ENCODE results near the gene ZDHHC14.
"Not testable (repeated sequence)": the region's sequence is repeated elsewhere in the genome, so short reads cannot be mapped to it uniquely, and the experiment has no call there.

The ZDHHC14 gene

DNA sequence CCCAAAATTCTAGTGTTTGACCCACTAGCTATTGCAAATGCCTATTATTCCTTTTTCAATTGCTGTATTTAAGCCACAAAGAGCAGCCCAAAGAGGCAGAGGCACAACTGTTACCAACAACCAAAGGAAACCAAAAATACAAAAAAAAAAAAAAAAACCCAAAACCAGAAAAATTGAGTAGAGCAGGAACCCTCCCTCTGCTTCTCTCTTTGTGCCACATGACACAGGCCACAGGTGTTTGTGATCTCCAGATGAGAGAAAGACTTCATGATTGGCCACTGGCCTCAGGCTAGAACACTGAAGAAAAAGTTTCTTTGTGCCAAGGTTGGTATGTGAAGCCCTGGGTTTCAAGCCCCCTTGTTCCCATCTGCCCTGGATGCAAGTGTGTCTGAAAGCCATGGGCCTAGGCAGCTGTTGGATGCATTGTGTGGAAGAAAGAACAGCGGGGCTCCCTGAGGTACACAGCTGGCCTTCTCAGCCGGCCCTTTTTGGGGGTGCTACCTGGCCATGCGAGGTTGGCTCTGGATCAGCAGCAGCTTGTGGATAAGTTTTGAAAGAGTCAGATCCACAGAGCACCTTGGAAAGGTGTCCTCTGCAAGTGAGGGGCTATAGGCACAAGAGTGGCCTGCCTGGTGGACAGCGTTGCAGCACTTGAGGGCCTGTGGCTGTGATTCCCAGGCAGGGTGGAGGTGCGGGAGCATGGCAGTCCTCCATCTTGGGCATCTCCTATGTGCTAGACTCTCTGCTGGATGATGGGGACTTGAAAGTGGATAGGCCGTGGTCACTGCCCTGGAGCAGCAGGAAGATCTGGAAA, 204.5 kb downstream of the ZDHHC14 start:
- no peak for DNase-seq

DNA sequence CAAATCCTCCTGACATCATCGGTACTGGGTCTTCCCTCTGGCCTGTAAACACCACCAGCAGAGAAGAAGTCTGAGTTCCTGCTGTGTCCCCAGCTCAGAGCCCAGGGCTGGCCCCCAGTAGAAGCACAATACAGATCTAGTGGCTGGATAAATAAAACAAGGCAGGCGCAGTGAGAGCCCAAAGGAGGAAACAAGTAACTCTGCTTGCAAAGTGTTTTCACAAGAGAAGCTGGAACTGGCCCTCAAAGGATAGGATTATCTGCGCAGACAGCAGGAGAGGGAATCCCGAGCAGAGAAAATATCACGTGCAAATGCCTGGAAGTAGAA, 205.1 kb downstream of the ZDHHC14 start:
- DNase-seq: no peak

DNA sequence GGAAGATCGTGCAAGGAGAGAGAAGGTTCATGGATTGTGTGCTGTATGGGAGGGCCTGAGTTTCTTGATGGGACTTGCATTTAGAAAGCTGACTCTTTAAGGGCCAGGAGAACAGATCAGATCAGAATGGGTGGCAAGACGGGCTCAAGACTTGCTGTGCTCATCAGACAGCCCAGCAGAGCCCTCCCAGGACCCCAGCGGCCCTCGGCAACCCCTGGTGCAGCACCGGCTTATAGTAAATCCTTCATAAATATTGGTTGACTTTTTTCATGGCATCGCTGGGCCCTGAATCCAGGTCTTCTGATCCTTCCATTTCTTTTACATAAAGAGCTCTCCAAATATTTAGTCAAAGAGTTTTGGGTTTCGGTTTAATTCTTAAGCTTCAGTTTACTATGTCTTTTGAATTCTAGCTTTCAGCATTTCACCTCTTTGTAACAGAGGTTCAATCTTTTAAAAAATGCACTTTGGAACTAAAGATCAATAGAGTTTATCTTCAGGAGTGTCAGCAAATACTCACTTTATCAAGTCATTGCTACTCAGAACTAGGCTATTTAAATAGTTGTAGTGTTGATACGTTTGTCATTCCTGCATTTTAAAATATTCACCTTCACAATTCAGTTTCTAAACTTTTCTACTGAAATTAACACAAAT, 205.6 kb downstream of the ZDHHC14 start:
- no peak for DNase-seq

DNA sequence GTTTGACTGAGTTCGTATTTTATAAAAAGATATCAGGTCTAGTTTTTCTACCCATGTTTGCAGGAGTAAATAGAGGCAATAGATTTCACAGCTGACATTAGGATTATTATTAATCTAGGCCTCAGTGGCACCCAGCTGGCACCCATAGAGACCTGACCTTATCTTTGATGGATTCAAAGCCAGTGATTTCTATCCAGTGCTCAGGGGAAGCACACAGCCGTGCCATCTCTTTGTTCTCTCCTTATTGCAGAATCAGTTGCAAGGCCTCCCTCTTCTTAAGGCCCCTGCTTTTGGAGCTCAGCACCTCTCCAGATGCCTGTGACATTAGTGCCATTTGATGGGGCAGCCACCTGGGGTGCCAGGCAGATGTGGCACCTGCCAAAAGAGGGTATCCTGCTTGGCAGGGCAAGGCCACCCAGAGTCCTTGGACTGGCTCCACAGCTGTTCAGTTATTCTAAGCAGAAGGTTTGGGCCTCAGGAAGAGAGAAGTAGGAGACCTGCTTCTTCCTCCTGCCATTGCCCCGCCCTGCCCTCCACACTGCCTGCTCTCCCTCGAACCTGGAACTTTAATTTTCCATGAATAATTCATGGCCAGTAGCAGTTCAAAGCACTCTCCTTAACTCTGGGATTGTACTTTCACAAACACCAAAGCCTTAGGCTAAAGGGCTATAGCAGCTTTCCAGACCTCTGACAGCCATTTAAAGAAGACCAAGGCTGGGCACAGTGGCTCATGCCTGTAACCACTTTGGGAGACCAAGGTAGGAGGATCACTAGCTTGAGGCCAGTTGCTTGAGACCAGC, 206.3 kb downstream of the ZDHHC14 start:
- DNase-seq: no peak

DNA sequence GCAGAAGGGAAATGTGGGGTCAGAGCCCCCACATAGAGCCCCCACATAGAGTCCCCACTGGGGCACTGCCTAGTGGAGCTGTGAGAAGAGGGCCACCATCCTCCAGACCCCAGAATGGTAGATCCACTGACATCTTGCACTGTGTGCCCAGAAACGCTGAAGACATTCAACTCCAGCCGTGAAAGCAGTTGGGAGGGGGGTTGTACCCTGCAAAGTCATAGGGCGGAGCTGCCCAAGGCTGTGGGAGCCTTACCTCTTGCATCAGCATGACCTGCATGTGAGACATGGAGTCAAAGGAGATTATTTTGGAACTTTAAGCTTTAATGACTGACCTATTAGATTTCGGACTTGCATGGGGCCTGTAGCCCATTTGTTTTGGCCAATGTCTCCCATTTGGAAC, 209.7 kb downstream of the ZDHHC14 start:
- DNase-seq: not testable (repeated sequence)

DNA sequence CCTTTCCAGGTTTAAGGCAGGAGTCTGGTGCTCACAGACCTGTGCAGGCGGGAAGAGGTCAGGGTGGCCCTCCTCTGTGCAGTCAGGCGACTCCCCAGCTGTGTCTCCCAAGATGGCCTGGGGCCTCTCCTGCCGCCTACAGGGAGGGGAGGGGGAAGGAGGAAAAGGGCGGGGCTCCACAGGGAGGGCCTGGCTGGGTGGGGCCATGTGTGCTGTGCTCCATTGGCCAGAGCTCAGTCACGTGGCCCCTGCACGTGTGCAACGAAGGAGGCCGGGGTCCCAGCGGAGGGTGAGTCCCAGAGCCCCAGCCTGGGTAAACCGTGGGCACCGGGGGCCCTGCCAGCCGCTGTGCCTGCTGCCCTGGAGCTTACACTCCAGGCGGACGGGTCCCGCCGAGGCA, 211.6 kb downstream of the ZDHHC14 start:
- no peak for DNase-seq

DNA sequence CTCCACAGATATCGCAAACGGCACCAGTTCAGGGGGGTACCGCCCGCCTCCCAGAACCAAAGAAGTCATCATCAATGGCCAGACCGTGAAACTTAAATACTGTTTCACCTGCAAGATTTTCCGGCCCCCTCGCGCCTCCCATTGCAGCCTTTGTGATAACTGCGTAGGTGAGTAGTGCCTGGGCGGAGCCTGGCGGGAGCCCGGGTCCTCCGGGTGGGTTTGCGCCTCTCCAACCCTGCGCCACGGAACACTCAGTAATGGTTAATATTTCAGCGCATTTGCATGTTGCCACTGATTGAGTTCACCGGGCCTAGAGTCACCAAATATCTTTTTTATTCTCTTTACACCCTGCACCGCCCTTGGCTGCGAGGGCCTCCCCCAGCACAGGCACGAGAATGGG, 212.0 kb downstream of the ZDHHC14 start:
- no peak for DNase-seq

DNA sequence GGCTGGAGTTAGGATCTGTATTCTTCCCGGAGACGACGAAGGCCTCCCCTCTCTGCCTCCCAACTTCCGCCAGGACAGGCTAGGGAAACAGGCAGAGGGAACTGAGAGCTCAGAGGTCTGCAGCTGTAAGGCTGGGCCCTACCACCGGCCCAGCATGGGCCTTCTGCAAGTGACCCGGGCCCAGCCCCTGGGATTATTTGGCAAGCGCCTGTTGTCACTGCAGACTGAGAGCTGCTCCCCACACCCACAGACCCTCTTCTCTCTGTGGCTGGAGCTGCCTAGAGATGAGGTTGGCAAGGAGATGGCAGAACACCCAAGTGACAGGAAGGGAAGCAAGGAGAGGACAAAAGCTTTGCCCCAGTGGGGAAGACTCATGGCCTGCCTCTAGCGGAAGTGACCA, 212.6 kb downstream of the ZDHHC14 start:
- DNase-seq: no peak

DNA sequence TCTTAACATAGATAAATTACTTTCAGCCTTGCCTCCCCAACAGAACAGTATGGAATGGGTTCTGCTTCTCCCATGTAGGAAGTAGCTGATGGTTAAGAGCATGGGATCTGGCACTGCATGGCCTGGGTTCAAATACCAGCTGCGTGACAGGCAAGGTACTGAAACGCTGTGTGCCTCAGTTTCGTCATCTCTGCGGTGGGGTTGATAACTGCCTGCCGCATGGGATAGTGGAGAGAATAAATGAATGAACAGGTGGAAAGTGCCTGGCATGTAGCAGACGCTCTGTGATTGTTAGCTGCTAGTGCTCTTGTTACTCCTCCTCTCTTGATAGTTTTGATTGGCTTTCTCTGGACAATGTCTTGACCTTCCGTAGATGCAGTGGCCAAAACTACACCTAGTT, 213.3 kb downstream of the ZDHHC14 start:
- no peak for DNase-seq

DNA sequence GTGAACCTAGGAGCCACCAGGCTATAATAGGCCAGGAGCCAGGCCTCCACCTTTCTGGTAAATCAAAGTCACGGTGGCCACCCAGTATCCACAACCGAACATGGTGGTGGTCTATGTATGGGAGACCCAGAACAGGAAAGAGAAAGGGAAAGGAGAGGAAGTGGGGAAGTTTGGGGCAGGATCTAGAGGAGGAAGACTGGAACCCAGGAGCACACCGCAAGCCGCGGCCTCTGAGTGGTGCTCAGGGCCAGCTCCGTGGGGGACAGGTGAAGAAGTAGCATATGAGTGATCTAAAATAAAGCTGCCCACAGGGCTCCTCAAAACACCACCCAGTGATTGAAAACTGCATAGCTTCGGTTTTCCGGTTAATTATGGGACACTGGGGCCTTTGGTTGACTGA, 214.8 kb downstream of the ZDHHC14 start:
- no peak for DNase-seq

DNA sequence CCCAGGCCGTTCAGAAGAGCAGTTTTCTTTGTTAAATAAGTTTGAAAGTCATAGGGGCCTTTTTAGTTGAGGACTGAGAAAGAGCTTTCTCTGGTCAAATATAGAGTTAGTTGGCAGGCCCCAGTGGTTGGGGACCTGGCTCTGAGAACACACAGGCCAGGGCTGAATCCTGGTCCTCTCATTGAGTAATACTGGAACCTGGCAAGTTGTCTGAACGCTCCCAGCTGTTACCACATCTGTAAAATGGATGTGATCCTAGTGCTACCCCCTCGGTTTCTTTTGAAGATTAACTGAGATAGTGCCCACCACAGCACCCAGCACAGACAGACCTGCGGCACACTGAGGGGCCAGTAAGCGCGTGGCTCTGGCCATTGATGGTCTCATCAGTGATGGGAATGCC, 215.5 kb downstream of the ZDHHC14 start:
- no peak for DNase-seq

DNA sequence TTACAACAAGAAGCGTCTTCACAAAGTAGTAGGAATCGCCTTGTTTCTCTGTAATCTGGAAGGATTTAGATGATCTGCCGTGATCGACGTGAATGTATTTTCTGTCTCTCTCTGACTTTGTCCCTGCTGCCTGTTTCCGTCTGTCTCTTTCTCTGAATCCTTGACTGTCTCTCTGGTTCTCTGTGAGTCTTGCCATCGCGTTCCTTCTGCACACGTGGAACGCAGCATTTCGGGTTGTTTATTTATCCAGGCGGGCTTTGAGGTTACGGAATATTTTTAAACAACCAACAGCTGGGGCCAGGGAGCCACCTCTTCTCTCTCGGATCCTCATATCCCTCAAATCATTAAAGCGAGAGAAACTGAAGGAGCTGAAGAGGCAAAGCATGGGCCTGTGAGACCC, 215.9 kb downstream of the ZDHHC14 start:
- DNase-seq: no peak

DNA sequence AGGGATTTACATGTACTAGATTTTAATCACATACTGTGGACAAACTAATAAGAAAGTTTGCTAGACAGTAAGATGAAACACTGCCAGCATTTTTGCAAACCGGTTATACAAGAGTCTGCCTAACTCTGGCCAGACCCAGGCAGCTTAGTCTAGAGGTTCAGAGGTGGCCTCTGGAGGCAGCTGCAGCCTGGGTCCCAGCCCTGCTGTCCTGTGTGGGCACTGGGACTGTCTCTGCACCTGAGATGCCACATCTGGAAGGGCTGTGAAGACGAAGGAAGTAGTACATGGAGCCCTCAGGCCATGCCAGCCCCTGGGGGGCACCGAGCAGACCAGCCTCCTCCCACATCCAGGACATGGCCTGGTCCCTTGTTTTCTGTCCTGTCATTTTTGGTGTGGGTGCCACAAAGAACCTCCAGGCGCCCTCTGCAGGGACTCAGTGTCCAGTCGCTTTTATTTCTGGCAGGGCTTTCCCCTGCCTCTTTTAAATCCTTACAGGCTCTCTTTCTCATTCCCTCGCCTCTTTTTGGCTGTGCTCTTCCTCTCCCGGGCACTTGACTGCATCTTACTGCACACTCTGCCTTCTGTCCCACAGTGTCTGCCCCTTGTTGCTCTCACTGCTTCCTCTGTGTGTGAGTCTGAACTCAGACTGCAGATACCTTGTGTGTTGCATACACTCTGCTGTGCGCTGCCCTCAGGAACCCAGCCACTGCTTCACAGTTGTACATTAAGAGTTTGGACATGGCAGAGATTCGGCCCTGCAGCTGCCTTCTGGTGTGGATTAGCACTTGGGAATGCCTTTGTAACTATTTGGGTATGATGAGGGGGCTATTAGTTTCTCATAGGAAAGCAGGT, 216.7 kb downstream of the ZDHHC14 start:
- DNase-seq: no peak

DNA sequence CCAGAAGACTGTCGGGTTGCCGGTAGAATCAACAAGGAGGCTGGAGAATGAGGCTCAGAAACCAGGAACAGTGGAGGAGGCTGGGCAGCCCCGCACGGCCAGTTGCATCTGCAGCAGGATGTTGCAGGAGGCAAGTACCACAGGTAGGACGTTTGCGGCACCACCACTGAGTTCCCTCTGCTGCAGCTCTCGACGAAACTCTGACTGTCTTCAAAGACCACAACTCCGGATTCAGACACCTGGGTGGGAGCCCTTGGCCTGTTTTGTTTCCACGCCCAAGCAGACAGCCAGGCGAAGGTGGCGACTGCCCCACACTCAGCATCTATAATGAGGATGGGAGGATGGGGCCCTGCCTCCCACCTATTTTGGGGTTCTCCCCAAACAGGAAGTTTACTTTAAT, 218.2 kb downstream of the ZDHHC14 start:
- no peak for DNase-seq

DNA sequence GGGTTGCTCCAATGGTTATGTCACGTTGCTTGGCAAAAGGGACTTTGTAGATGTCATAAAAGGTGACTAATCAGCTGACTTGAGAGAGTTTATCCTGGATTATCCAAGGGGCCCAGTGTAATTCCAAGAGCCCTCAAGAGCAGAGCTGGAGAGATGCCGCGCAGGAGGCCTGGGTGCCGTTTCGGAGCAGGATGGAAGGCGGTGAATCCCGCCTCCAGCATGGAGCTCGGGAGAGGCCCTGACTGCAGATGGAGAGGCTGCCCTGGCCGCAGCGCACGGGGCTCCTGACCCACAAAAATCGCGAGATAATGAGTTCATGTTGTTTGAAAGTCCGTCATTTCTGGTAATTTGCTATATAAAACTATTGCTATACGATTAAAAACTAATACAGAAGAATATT, 219.8 kb downstream of the ZDHHC14 start:
- DNase-seq: no peak

DNA sequence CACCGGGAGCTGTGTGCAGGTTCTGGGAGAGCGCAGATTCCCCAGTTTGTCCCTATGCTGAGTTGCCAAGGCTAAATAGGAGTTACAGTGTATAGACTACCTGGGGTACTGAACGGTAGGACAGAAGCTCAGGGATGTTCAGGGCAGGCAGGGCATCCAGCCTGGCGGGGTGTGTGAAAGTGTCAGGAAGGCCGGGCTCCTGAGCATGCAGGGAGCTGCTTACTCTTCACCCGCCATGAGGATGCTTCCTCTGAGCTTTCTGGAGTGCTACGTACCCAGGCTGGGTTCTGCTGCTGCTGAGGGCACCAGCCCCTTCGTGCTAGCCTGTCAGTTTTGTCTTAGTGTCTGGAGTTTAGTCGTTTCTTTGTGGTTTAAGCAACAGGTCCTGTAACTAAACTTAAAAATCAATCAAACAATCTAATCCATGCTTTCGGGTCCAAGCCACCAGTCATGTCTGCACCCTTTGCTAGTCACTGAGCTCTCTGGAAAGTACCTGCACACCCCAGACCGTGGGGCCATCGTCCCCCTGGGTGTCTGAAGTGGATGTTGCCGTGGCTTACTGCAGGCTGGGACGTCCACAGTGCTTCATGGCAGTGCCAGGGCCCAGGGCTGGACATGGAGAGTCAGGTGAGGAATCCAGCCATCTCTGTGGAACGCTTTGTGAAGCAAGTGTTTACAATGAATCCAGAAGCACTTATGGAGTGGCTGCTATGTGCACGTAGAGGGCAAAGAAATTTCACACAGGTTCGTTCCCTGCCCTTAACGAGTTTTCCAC, 221.7 kb downstream of the ZDHHC14 start:
- no peak for DNase-seq

DNA sequence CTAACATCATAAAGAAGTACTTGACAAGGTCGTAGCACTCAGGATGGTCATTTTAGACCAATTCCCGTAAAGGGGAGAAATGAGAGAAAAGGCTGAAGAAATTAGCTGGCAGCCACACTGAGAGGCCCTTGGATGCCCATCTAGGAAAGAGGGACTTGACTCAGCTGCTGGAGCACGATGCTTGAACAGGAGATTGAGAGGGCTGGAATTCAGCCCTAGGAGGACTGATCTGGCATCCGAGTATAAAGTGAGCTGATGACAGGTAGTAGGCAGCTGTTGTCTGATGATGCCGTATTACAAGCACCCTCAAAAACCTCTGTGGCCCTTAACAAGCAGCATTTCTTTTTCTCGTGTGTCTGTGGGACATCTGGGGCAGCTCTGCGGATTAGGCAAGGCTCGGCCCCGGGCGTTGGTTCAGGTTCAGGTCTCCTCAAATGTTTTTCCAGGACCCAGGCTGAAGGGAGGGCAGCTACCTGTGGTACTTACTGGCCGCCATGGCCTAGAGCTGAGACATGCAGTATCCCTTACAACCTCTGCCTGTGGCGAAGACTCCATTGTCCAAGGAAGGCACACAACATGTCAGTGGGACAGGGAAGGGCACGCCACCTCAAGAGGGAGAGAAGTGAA, 222.4 kb downstream of the ZDHHC14 start:
- no peak for DNase-seq

DNA sequence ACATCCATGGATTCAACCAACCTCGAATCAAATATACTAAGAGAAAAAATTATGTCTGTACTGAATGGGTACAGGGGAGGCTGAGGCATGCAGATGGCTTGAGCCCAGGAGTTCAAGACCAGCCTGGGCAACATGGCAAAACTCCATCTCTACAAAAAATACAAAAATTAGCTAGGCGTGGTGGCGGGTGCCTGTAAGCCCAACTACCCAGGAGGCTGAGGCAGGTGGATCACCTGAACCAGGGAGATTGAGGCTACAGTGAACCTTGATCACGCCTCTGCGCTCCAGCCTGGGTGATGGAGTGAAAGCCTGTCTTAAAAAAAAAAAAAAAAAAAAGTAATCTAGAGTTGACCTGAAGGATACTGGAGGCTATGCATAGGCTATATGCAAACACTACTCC, 223.0 kb downstream of the ZDHHC14 start:
- no peak for DNase-seq

DNA sequence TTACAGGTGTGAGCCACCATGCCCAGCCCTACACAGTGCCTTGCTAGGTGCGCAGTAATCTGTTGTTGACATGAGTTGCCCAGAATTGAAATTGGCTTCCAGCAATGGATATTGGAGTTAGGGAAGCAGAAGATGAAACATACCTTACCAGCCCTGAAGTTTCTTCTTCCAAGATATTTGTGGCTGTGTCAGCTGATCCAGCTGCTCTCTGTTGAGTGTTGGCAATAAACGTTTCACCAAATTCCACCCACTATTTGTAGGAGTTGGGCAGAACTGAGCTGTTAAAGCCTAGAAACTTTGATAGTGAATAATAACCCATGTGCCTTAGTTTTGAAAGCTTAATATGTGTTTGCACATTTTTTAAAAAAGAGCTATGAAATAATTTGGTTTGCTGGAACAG, 223.8 kb downstream of the ZDHHC14 start:
- DNase-seq: no peak

DNA sequence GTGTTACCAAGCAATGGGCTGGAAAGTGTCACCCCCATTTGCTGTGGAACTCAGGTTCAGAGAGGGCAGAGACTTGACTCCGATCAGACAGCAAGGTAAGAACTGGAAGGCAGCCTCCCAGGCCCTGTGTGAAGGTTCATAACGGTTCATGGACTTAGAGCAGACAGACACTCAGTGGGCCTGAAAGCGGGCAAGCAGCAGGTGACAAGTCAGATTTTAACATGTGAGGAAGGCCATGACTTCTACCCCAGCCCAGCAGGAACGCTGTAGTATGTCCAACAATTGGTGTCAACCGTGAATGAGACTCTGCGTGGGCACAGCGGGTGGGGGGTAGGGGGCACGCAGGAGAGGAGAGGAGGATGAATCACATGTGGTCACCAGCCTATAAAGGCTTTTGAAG, 224.5 kb downstream of the ZDHHC14 start:
- no peak for DNase-seq

DNA sequence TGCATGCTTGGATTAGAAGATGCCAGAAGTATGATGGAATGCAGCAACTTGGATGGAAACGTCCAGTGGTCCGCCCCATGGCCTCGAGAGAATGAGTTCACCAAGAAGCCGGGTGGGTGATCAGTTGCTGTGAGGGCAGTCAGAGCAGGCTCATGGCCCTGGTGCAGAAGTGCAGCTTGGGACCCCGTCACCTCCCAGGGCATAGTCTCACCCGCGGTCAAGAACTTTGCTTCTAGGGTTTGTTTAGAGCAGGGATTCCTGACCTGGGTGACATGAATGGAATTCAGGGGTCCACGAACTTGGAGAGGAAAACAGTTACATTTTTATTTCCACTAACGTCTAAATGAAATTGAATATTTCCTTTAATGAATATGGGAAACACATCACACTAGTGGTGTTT, 225.5 kb downstream of the ZDHHC14 start:
- no peak for DNase-seq

Data from NCI-H446 treated with DMSO at 0.1 percent for 48 hours (cell line).